HEK293 (cell line): Measurements from ENCODE around the gene ACSS2.

Experiments
- FEZF1 ChIP-seq: fragments of 450-650 bp; formaldehyde crosslinking; IDR thresholded peaks from 2 replicates; pipeline ENCODE4 v1.5.1; 2016; ENCODE audit warnings: missing biosample characterization, missing genetic modification characterization
- HOXC10 ChIP-seq: sonication (generic); formaldehyde crosslinking; IDR thresholded peaks from 2 replicates; pipeline ENCODE4 v1.8.1; 2023; ENCODE audit warnings: mild to moderate bottlenecking, missing genetic modification reagents
- KLF10 ChIP-seq: fragments of 450-650 bp; IDR thresholded peaks from 2 replicates; pipeline ENCODE4 v1.5.1; 2018; ENCODE audit warnings: missing biosample characterization, mild to moderate bottlenecking, missing genetic modification characterization
- PRDM6 ChIP-seq: fragments of 450-650 bp; formaldehyde crosslinking; IDR thresholded peaks from 2 replicates; pipeline ENCODE4 v1.5.1; 2017; ENCODE audit warnings: missing biosample characterization, missing genetic modification characterization
- WT1 ChIP-seq: fragments of 450-650 bp; formaldehyde crosslinking; IDR thresholded peaks from 2 replicates; pipeline ENCODE4 v1.5.1; 2016; ENCODE audit warnings: missing biosample characterization, missing genetic modification characterization
- YY2 ChIP-seq: fragments of 450-650 bp; formaldehyde crosslinking; IDR thresholded peaks from 2 replicates; pipeline ENCODE4 v1.5.1; 2016; ENCODE audit warnings: missing biosample characterization, missing genetic modification characterization
- ZBTB20 ChIP-seq: fragments of 450-650 bp; formaldehyde crosslinking; IDR thresholded peaks from 2 replicates; pipeline ENCODE4 v1.5.1; 2016; ENCODE audit warnings: missing biosample characterization, missing genetic modification characterization
- ZBTB26 ChIP-seq: fragments of 450-650 bp; formaldehyde crosslinking; optimal IDR thresholded peaks from 2 replicates; pipeline ENCODE3; 2016; ENCODE audit warnings: missing biosample characterization, mild to moderate bottlenecking, missing genetic modification characterization
- ZBTB44 ChIP-seq: fragments of 450-650 bp; IDR thresholded peaks from 2 replicates; pipeline ENCODE4 v1.5.1; 2018; ENCODE audit warnings: missing biosample characterization, mild to moderate bottlenecking, missing genetic modification characterization
- ZBTB49 ChIP-seq: fragments of 450-650 bp; formaldehyde crosslinking; IDR thresholded peaks from 2 replicates; pipeline ENCODE4 v1.5.1; 2016; ENCODE audit warnings: missing biosample characterization, missing genetic modification characterization, low read depth
- ZBTB6 ChIP-seq: fragments of 450-650 bp; formaldehyde crosslinking; IDR thresholded peaks from 2 replicates; pipeline ENCODE4 v1.5.1; 2017; ENCODE audit warnings: missing biosample characterization, missing genetic modification characterization
- ZEB2 ChIP-seq: fragments of 450-650 bp; formaldehyde crosslinking; IDR thresholded peaks from 2 replicates; pipeline ENCODE4 v1.5.1; 2016; ENCODE audit warnings: missing biosample characterization, missing genetic modification characterization
- ZFP69B ChIP-seq: fragments of 450-650 bp; formaldehyde crosslinking; IDR thresholded peaks from 2 replicates; pipeline ENCODE4 v1.5.1; 2016; ENCODE audit warnings: missing biosample characterization, missing genetic modification characterization
- ZNF248 ChIP-seq: fragments of 450-650 bp; formaldehyde crosslinking; IDR thresholded peaks from 2 replicates; pipeline ENCODE4 v1.5.1; 2017; ENCODE audit warnings: missing biosample characterization, missing genetic modification characterization
- ZNF26 ChIP-seq: fragments of 450-650 bp; formaldehyde crosslinking; IDR thresholded peaks from 2 replicates; pipeline ENCODE4 v1.5.1; 2016; ENCODE audit warnings: missing biosample characterization, missing genetic modification characterization
- ZNF274 ChIP-seq, 2 experiments: fragments of 200-500 bp in 1 of 2; fragments of 450-650 bp in 1 of 2; sonication (Bioruptor generic) in 1 of 2; formaldehyde crosslinking in 1 of 2; IDR thresholded peaks; 2 replicates each; pipeline versions ENCODE4 v1.5.1 to v1.6.1; 2014 to 2016; ENCODE audit warnings: borderline replicate concordance in 1 of 2, inconsistent platforms in 1 of 2, low read length in 1 of 2, missing biosample characterization in 1 of 2, missing genetic modification characterization in 1 of 2
- ZNF324 ChIP-seq: fragments of 450-650 bp; formaldehyde crosslinking; IDR thresholded peaks from 2 replicates; pipeline ENCODE4 v1.5.1; 2016; ENCODE audit warnings: missing biosample characterization, missing genetic modification characterization
- ZNF354C ChIP-seq: fragments of 450-650 bp; formaldehyde crosslinking; IDR thresholded peaks from 2 replicates; pipeline ENCODE4 v1.5.1; 2016; ENCODE audit warnings: missing biosample characterization, missing genetic modification characterization, low read depth, borderline replicate concordance
- ZNF423 ChIP-seq: fragments of 450-650 bp; formaldehyde crosslinking; IDR thresholded peaks from 2 replicates; pipeline ENCODE4 v1.5.1; 2016; ENCODE audit warnings: missing biosample characterization, missing genetic modification characterization
- ZNF501 ChIP-seq: fragments of 450-650 bp; formaldehyde crosslinking; IDR thresholded peaks from 2 replicates; pipeline ENCODE4 v1.5.1; 2016; ENCODE audit warnings: missing biosample characterization, missing genetic modification characterization
- ZNF514 ChIP-seq: fragments of 450-650 bp; formaldehyde crosslinking; IDR thresholded peaks from 2 replicates; pipeline ENCODE4 v1.5.1; 2016; ENCODE audit warnings: missing biosample characterization, missing genetic modification characterization
- ZNF645 ChIP-seq: fragments of 450-650 bp; formaldehyde crosslinking; IDR thresholded peaks from 2 replicates; pipeline ENCODE4; 2016; ENCODE audit warnings: missing biosample characterization, missing genetic modification characterization
- ZNF670 ChIP-seq: fragments of 450-650 bp; formaldehyde crosslinking; IDR thresholded peaks from 2 replicates; pipeline ENCODE4 v1.5.1; 2016; ENCODE audit warnings: missing biosample characterization, missing genetic modification characterization, low read depth
- ZNF701 ChIP-seq: fragments of 450-650 bp; formaldehyde crosslinking; IDR thresholded peaks from 2 replicates; pipeline ENCODE4 v1.5.1; 2016; ENCODE audit warnings: missing biosample characterization, missing genetic modification characterization
- ZNF707 ChIP-seq: fragments of 450-650 bp; formaldehyde crosslinking; IDR thresholded peaks from 2 replicates; pipeline ENCODE4 v1.5.1; 2016; ENCODE audit warnings: missing biosample characterization, missing genetic modification characterization
- ZNF776 ChIP-seq: fragments of 450-650 bp; formaldehyde crosslinking; IDR thresholded peaks from 2 replicates; pipeline ENCODE4 v1.5.0; 2017; ENCODE audit warnings: missing biosample characterization, missing genetic modification characterization, borderline replicate concordance
- ZNF785 ChIP-seq: fragments of 450-650 bp; formaldehyde crosslinking; IDR thresholded peaks from 2 replicates; pipeline ENCODE4 v1.5.1; 2016; ENCODE audit warnings: missing biosample characterization, missing genetic modification characterization
- ZNF843 ChIP-seq: fragments of 450-650 bp; formaldehyde crosslinking; IDR thresholded peaks from 2 replicates; pipeline ENCODE4 v1.5.1; 2016; ENCODE audit warnings: missing biosample characterization, missing genetic modification characterization
- ZSCAN16 ChIP-seq: fragments of 450-650 bp; formaldehyde crosslinking; IDR thresholded peaks from 2 replicates; pipeline ENCODE4 v1.5.1; 2016; ENCODE audit warnings: missing biosample characterization, missing genetic modification characterization
- ZSCAN30 ChIP-seq: fragments of 450-650 bp; IDR thresholded peaks from 2 replicates; pipeline ENCODE4 v1.5.1; 2018; ENCODE audit warnings: missing biosample characterization, mild to moderate bottlenecking, missing genetic modification characterization, moderate library complexity

Gene ACSS2

GRCh38 chr20:34872622-34873224, 3.7 kb upstream of the ACSS2 start, which contains the start of gene GGT7 (continued):
- TF ChIP-seq ZNF776 (tag by site-specific recombination) (no peak), ZNF645 (tag by site-specific recombination) (no peak), ZNF701 (tag by site-specific recombination) (no peak), FEZF1 (tag by site-specific recombination) (no peak), PRDM6 (tag by site-specific recombination) (no peak), ZSCAN16 (tag by site-specific recombination) (no peak), YY2 (tag by site-specific recombination) (peak; percentile 78), ZNF670 (tag by site-specific recombination) (no peak), HOXC10 (no peak), ZBTB26 (tag by site-specific recombination) (peak; percentile 78), WT1 (0 out of 2 replicates have a peak, but pooled peaks have one; percentile 13), ZNF274 (IDR thresholded peaks at IDR 0.05; ENCODE audit: low read length) (no peak), ZNF274 (tag by site-specific recombination; IDR thresholded peaks at IDR 0.05; ENCODE audit: borderline replicate concordance) (no peak), ZSCAN30 (tag by site-specific recombination) (peak; percentile 58; the same call in 1 of the 2 replicates), ZNF354C (tag by site-specific recombination) (no peak), ZFP69B (tag by site-specific recombination) (no peak), ZEB2 (peak; percentile 66; the same call in 1 of the 2 replicates), KLF10 (tag by site-specific recombination) (peak; percentile 69), ZNF26 (tag by site-specific recombination) (no peak), ZNF707 (tag by site-specific recombination) (no peak), ZBTB49 (tag by site-specific recombination) (no peak), ZNF514 (tag by site-specific recombination) (no peak), ZBTB20 (tag by site-specific recombination) (no peak; the same call in 1 of the 2 replicates), ZNF843 (tag by site-specific recombination) (no peak), ZBTB6 (no peak), ZNF423 (tag by site-specific recombination) (no peak), ZNF248 (tag by site-specific recombination) (no peak), ZNF324 (no peak), ZNF501 (tag by site-specific recombination) (no peak; the same call in 1 of the 2 replicates), ZBTB44 (tag by site-specific recombination) (no peak), ZNF785 (tag by site-specific recombination) (no peak)
